ENCODE measurements around the gene AFG1L. TPM values are rescaled to one million over a fixed set of nuclear protein-coding genes. Genes with fewer than 3 reads are reported as not detected.
"Not testable (repeated sequence)": the region's sequence is repeated elsewhere in the genome, so short reads cannot be mapped to it uniquely, and the experiment has no call there.

Gene AFG1L
- 4.4 and 6.3 TPM in 2 replicates for total RNA-seq (2014; rRNA removed; shearing (Covaris generic))

- Histone ChIP-seq H3K27ac (peak within 1 kb of the TSS; percentile 83), H3K27me3 (no peaks in the 10 kb centered on the region), H3K4me3 (peak within 1 kb of the TSS; percentile 80), H3K9me3 (replicated peaks) (no peaks in the 10 kb centered on the region), H3K4me1 (peaks cover 4% of the 10 kb centered on the region; the same call in 1 of the 2 replicates), H3K36me3 (no peaks in the 10 kb centered on the region)
- DNase-seq, result peak; percentile 90 to 94
Observed at GRCh38 chr6:108294727-108295625, at the start of gene AFG1L. TSS of gene AFG1L (plus strand) at chr6:108295054. CDS start at chr6:108295080, 26 bp downstream.

DNA sequence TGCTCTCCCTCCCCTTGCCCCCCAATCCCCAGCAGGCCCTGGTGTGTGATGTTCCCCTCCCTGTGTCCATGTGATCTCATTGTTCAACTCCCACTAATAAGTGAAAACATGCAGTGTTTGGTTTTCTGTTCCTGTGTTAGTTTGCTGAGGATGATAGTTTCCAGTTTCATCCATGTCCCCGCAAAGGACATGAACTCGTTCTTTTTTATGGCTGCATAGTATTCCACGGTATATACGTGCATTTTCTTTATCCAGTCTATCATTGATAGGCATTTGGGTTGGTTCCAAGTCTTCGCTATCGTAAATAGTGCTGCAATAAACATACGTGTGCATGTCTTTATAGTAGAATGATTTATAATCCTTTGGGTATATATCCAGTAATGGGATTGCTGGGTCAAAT lies 49.8 kb upstream of the AFG1L start:
- not testable (repeated sequence) for H3K4me1 ChIP-seq, H3K27ac ChIP-seq, DNase-seq, H3K4me3 ChIP-seq, H3K27me3 ChIP-seq
- Histone ChIP-seq H3K36me3 (peaks cover 18% of the 10 kb centered on the region; the same call in 1 of the 2 replicates), H3K9me3 (replicated peaks) (0 out of 2 replicates have a peak, but pooled peaks cover 10% of the 10 kb centered on the region)

GRCh38 chr6:108247965-108248536 lies 46.8 kb upstream of the AFG1L start:
- Histone ChIP-seq H3K36me3 (peaks cover 16% of the 10 kb centered on the region; the same call in 1 of the 2 replicates), H3K27ac (no peak overlapping the region)

GRCh38 chr6:108250240-108250866 lies 44.5 kb upstream of the AFG1L start:
- Histone ChIP-seq H3K4me1 (no peaks in the 10 kb centered on the region), H3K36me3 (peaks cover 12% of the 10 kb centered on the region; the same call in 1 of the 2 replicates), H3K9me3 (replicated peaks) (0 out of 2 replicates have a peak, but pooled peaks cover 5% of the 10 kb centered on the region), H3K4me3 (no peak overlapping the region), H3K27ac (no peak overlapping the region), H3K27me3 (no peaks in the 10 kb centered on the region)
- peak in 1 of 2 experiments; percentile 15 for DNase-seq

More at GRCh38 chr6:108247965-108248536, 46.8 kb upstream of the AFG1L start:
- Histone ChIP-seq H3K9me3 (replicated peaks) (0 out of 2 replicates have a peak, but pooled peaks cover 7% of the 10 kb centered on the region), H3K4me3 (no peak overlapping the region), H3K4me1 (no peaks in the 10 kb centered on the region), H3K27me3 (no peaks in the 10 kb centered on the region)
- peak in 1 of 2 experiments; percentile 15 for DNase-seq

DNA sequence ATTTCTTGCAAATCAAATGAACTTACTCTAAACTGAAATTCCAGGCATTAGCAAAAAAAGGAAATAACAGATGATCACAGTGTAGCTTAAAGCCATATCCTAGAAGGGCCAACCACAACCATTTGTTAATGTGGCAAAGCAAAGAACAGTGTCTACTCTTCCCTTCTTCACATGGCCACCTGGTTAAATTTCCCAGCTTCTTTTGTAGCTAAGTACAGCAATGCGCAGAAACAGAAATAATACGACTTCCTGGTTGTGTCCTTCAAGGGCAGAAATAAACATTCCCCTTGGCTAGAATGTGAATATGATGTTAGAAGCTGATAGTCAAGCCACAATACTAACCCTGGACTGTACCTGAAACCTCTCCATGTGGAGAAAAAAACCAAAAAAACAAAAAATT lies 43.6 kb upstream of the AFG1L start:
- Histone ChIP-seq H3K9me3 (replicated peaks) (no peaks in the 10 kb centered on the region), H3K4me1 (no peaks in the 10 kb centered on the region), H3K4me3 (no peak overlapping the region), H3K27me3 (no peaks in the 10 kb centered on the region), H3K36me3 (0 out of 2 replicates have a peak, but pooled peaks cover 8% of the 10 kb centered on the region), H3K27ac (no peak overlapping the region)
- DNase-seq, result no peak

DNA sequence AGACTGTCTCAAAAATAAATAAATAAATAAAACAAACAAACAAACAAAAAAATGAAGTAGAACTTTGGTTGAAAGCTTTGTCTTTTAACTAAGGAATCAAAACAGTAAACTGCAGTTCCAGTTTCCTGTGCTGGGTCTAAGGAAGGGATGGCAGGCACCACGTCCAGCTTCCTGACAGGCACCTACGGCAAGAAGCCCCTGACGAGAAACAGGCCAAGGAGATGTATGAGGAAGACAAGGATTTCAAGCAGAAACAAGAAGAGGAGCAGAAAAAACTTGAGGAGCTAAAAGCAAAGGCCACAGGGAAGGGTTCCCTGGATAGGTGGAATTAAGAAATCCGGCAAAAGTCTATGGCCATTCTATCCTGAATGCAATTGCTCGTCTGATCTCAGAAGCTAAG lies 42.8 kb upstream of the AFG1L start:
- Histone ChIP-seq H3K9me3 (replicated peaks) (no peaks in the 10 kb centered on the region), H3K27ac (no peak overlapping the region), H3K4me3 (no peak overlapping the region), H3K4me1 (no peaks in the 10 kb centered on the region), H3K36me3 (peaks cover 11% of the 10 kb centered on the region; the same call in 1 of the 2 replicates), H3K27me3 (no peaks in the 10 kb centered on the region)
- no peak for DNase-seq

DNA sequence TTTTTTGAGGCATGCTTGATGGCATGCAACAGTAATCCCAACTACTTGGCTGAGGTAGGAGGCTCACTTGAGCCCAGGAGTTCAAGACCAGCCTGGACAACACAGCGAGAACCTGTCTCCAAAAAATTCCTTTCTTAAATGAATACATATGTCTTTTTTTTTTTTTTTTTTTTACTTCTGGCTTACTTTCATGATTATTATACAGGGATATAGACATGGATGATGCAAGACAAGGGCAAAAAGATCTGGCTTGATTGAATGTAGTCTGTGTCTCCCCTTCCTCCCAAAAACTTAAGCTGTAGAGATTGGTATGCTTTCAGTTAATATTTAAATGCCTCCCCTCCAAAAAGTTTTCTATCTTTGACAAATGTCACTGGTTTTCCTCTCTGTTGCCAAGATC lies 41.6 kb upstream of the AFG1L start:
- no peak for DNase-seq
- Histone ChIP-seq H3K4me1 (no peaks in the 10 kb centered on the region), H3K4me3 (no peak overlapping the region), H3K9me3 (replicated peaks) (no peaks in the 10 kb centered on the region), H3K36me3 (peaks cover 6% of the 10 kb centered on the region; the same call in 1 of the 2 replicates), H3K27me3 (no peaks in the 10 kb centered on the region), H3K27ac (no peak overlapping the region)

- no peak for DNase-seq
- Histone ChIP-seq H3K4me3 (no peak overlapping the region), H3K36me3 (peaks cover 6% of the 10 kb centered on the region; the same call in 1 of the 2 replicates), H3K9me3 (replicated peaks) (no peaks in the 10 kb centered on the region), H3K27ac (no peak overlapping the region), H3K27me3 (no peaks in the 10 kb centered on the region), H3K4me1 (peaks cover 5% of the 10 kb centered on the region)
Observed at GRCh38 chr6:108254433-108255410, 40.1 kb upstream of the AFG1L start.

- Histone ChIP-seq H3K27me3 (no peaks in the 10 kb centered on the region), H3K9me3 (replicated peaks) (no peaks in the 10 kb centered on the region), H3K27ac (peak overlapping the region; percentile 65), H3K4me3 (peak overlapping the region; percentile 84), H3K4me1 (peaks cover 7% of the 10 kb centered on the region), H3K36me3 (peaks cover 3% of the 10 kb centered on the region; the same call in 1 of the 2 replicates)
- peak; percentile 38 to 55 for DNase-seq
Observed at GRCh38 chr6:108260126-108260808, 34.6 kb upstream of the AFG1L start.

- peak; percentile 95 to 96 for DNase-seq
- Histone ChIP-seq H3K27ac (peak within 1 kb of the TSS; percentile 65), H3K27me3 (no peaks in the 10 kb centered on the region), H3K9me3 (replicated peaks) (no peaks in the 10 kb centered on the region), H3K36me3 (peaks cover 3% of the 10 kb centered on the region; the same call in 1 of the 2 replicates), H3K4me3 (peak within 1 kb of the TSS; percentile 84), H3K4me1 (peaks cover 7% of the 10 kb centered on the region)
Observed at GRCh38 chr6:108260809-108261569, 33.9 kb upstream of the AFG1L start, which contains the start of gene SNX3. TSS of gene SNX3 (minus strand) at chr6:108261040. CDS start at chr6:108260921, 119 bp downstream.

- no peaks in the 10 kb centered on the region for H3K36me3 ChIP-seq
- no peak overlapping the region for H3K4me3 ChIP-seq
- no peak overlapping the region for H3K27ac ChIP-seq
- no peaks in the 10 kb centered on the region for H3K27me3 ChIP-seq
- DNase-seq, result no peak
- H3K9me3 ChIP-seq (replicated peaks), result no peaks in the 10 kb centered on the region
- H3K4me1 ChIP-seq, result peaks cover 7% of the 10 kb centered on the region
Observed at GRCh38 chr6:108263371-108263770, 31.5 kb upstream of the AFG1L start.

DNA sequence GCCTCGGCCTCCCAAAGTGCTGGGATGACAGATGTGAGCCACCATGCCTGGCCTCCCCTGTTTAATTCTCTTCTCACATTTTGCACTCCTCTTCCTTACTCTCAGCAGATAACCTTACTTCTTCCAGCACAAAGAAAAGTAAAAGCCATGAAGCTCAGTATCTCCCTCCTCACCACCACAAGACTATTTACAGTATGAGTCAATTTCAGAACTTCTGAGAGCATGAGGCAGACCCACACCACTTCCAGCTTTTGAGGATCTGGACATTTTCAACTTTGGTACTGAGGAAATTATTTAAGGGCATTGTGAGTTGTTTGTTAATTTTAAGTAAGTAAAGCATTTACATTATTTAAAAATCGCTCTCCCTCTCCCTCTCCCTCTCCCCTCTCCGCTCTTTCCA lies 26.0 kb upstream of the AFG1L start:
- H3K36me3 ChIP-seq, result no peaks in the 10 kb centered on the region
- H3K4me1 ChIP-seq, result no peaks in the 10 kb centered on the region
- H3K9me3 ChIP-seq (replicated peaks), result no peaks in the 10 kb centered on the region
- H3K27ac ChIP-seq, result no peak overlapping the region
- H3K4me3 ChIP-seq, result no peak overlapping the region
- no peaks in the 10 kb centered on the region for H3K27me3 ChIP-seq
- no peak for DNase-seq

- DNase-seq; H3K4me3 ChIP-seq; H3K4me1 ChIP-seq; H3K36me3 ChIP-seq; H3K9me3 ChIP-seq (replicated peaks); H3K27me3 ChIP-seq; H3K27ac ChIP-seq: not testable (repeated sequence)
Observed at GRCh38 chr6:108269955-108270354, 24.9 kb upstream of the AFG1L start.
